K562 (cell line): Measurements from ENCODE around the gene DMXL1. TPM values are rescaled to one million over a fixed set of nuclear protein-coding genes. Genes with fewer than 3 reads are reported as not detected.

Experiments
- BMI1 ChIP-seq: fragments of 150-350 bp; IDR thresholded peaks from 2 replicates; pipeline ENCODE4 v1.6.1; 2014; ENCODE audit warnings: low read length
- BRD9 ChIP-seq: fragments of 450-650 bp; IDR thresholded peaks from 2 replicates; pipeline ENCODE4 v1.6.1; 2018; ENCODE audit warnings: low read depth; ENCODE audit not compliant: partially characterized antibody
- CEBPG ChIP-seq, 3 experiments: fragments of 200-800 bp in 1 of 3; sonication (Bioruptor generic) in 1 of 3; sonication (generic) in 1 of 3; formaldehyde crosslinking in 1 of 3; IDR thresholded peaks in 2 of 3; conservative IDR thresholded peaks in 1 of 3; 2 replicates each; pipeline versions ENCODE4 v1.6.1 to v1.8.0; 2016 to 2022; ENCODE audit warnings: missing compliant biosample characterization in 2 of 3, missing genetic modification characterization in 2 of 3, mild to moderate bottlenecking in 1 of 3, missing genetic modification reagents in 1 of 3
- CHD1 ChIP-seq: fragments of 200-600 bp; sonication (generic); IDR thresholded peaks from one replicate; pipeline ENCODE4 v1.6.1; 2012; ENCODE audit warnings: mild to moderate bottlenecking, moderate library complexity, low read length, inconsistent platforms
- FUS ChIP-seq: fragments of 200-400 bp; formaldehyde crosslinking; optimal IDR thresholded peaks from 2 replicates; pipeline ENCODE3; 2017; ENCODE audit warnings: low read depth, low read length
- HSF4 ChIP-seq: fragments of 250-450 bp; sonication (Bioruptor Pico); IDR thresholded peaks from 2 replicates; pipeline ENCODE4 v2.1.2; 2022; ENCODE audit warnings: mild to moderate bottlenecking, moderate library complexity, borderline replicate concordance
- KLF10 ChIP-seq: fragments of 250-450 bp; sonication (Bioruptor Pico); IDR thresholded peaks from 2 replicates; pipeline ENCODE4 v1.6.1; 2021; ENCODE audit warnings: matching md5 sums
- LCOR ChIP-seq: sonication (generic); formaldehyde crosslinking; IDR thresholded peaks from 2 replicates; pipeline ENCODE4 v1.8.0; 2022; ENCODE audit warnings: mild to moderate bottlenecking, missing genetic modification reagents
- MCM5 ChIP-seq: fragments of 450-650 bp; IDR thresholded peaks from 2 replicates; pipeline ENCODE4 v1.6.1; 2016; ENCODE audit warnings: low read depth
- MIER1 ChIP-seq: fragments of 450-650 bp; IDR thresholded peaks from 2 replicates; pipeline ENCODE4 v1.6.1; 2016; ENCODE audit warnings: antibody characterized with exemption, mild to moderate bottlenecking, low read depth
- MTA2 ChIP-seq: fragments of 450-650 bp; IDR thresholded peaks from 2 replicates; pipeline ENCODE4 v1.6.1; 2016; ENCODE audit warnings: low read depth
- NFIX ChIP-seq: fragments of 250-450 bp; sonication (Bioruptor Pico); IDR thresholded peaks from 2 replicates; pipeline ENCODE4 v1.4.0; 2020; ENCODE audit warnings: low read depth, mild to moderate bottlenecking, moderate library complexity
- PPARD ChIP-seq: fragments of 250-450 bp; sonication (Bioruptor Pico); IDR thresholded peaks from 2 replicates; pipeline ENCODE4 v1.8.0; 2022; ENCODE audit warnings: inconsistent platforms, mild to moderate bottlenecking, moderate library complexity
- PRPF4 ChIP-seq: fragments of 200-400 bp; formaldehyde crosslinking; IDR thresholded peaks from one replicate; pipeline ENCODE4 v1.6.1; 2017; ENCODE audit warnings: low read length, low read depth, mild to moderate bottlenecking; ENCODE audit not compliant: insufficient read depth, poor library complexity, severe bottlenecking
- PTBP1 ChIP-seq: fragments of 200-400 bp; formaldehyde crosslinking; IDR thresholded peaks from 2 replicates; pipeline ENCODE4 v1.6.1; 2017; ENCODE audit warnings: low read depth, low read length
- RFX7 ChIP-seq: fragments of 250-450 bp; sonication (Bioruptor Pico); IDR thresholded peaks from 2 replicates; pipeline ENCODE4 v1.5.1; 2021; ENCODE audit warnings: mild to moderate bottlenecking
- USF2 ChIP-seq: sonication (generic); formaldehyde crosslinking; IDR thresholded peaks from 2 replicates; pipeline ENCODE4 v1.5.0; 2020; ENCODE audit warnings: missing genetic modification reagents
- ZNF212 ChIP-seq: fragments of 450-650 bp; formaldehyde crosslinking; IDR thresholded peaks from 2 replicates; pipeline ENCODE4 v1.4.0; 2020; ENCODE audit warnings: mild to moderate bottlenecking
- ZNF232 ChIP-seq: sonication (generic); formaldehyde crosslinking; IDR thresholded peaks from 2 replicates; pipeline ENCODE4 v1.8.0; 2022; ENCODE audit warnings: mild to moderate bottlenecking, missing genetic modification reagents
- ZNF384 ChIP-seq: IDR thresholded peaks from 2 replicates; pipeline ENCODE4 v1.6.1; 2012; ENCODE audit warnings: low read depth, low read length, improper control_type of control experiment
- ZNF436 ChIP-seq: fragments of 250-450, 450-650 bp; sonication (Bioruptor Pico); formaldehyde crosslinking; IDR thresholded peaks from 2 replicates; pipeline ENCODE4 v1.7.0; 2020; ENCODE audit warnings: mild to moderate bottlenecking
- polyA plus RNA-seq, 8 experiments: library from polyadenylated mRNA; depleted of rRNA in 4 of 8; stranded (reverse) in 5 of 8; unstranded in 3 of 8; fragments of >200 nt; fragmentation: Nextera tagmentation in 2 of 8; fragmentation: Illumina TruSeq in 1 of 8; extraction: Ambion mirVana in 2 of 8; extraction: Trizol in 1 of 8; gene quantifications; 2 replicates each; pipeline versions ENCODE4 v1.2.1 to v1.2.3, GENCODE V29; 2011 to 2014; ENCODE audit warnings: inconsistent platforms in 1 of 8, missing spikeins in 1 of 8
- total RNA-seq, 7 experiments: library from RNA; depleted of rRNA in 6 of 7; stranded (reverse); fragments of >200 nt in 6 of 7; fragmentation: Illumina TruSeq in 2 of 7; extraction: Trizol in 2 of 7; gene quantifications; 2 replicates each; pipeline versions ENCODE4 v1.2.1 to v1.2.3, GENCODE V29; 2011 to 2021; ENCODE audit warnings: low replicate concordance in 1 of 7
- TF ChIP-seq, protein P1 (sequence below): fragments of 450-650 bp; IDR thresholded peaks from 2 replicates; pipeline ENCODE4 v1.6.1; 2014; ENCODE audit warnings: low read depth, mild to moderate bottlenecking, moderate library complexity, borderline replicate concordance
- TF ChIP-seq, protein P2 (sequence below): sonication (generic); formaldehyde crosslinking; IDR thresholded peaks from 2 replicates; pipeline ENCODE4 v1.8.0; 2023; ENCODE audit warnings: mild to moderate bottlenecking, missing genetic modification reagents

The DMXL1 gene
- total and polyA plus RNA-seq, 9 of the 15 experiments (the other 6 are each of a cell fraction or from before 2014, with no cell fraction given): 8.3 to 40.3 (median 30.6) TPM

- TF ChIP-seq CHD1: no peak
- no peak for TF ChIP-seq KLF10 (CRISPR knock-in tag)
- TF ChIP-seq NFIX (CRISPR knock-in tag): no peak
- no peak for TF ChIP-seq ZNF212 (CRISPR knock-in tag)
- TF ChIP-seq, protein P1, sequence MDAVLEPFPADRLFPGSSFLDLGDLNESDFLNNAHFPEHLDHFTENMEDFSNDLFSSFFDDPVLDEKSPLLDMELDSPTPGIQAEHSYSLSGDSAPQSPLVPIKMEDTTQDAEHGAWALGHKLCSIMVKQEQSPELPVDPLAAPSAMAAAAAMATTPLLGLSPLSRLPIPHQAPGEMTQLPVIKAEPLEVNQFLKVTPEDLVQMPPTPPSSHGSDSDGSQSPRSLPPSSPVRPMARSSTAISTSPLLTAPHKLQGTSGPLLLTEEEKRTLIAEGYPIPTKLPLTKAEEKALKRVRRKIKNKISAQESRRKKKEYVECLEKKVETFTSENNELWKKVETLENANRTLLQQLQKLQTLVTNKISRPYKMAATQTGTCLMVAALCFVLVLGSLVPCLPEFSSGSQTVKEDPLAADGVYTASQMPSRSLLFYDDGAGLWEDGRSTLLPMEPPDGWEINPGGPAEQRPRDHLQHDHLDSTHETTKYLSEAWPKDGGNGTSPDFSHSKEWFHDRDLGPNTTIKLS: no peak; the same call in 1 of the 2 replicates
- TF ChIP-seq FUS: no peak
- peak; percentile 72 for TF ChIP-seq MTA2
- TF ChIP-seq BMI1: no peak
- TF ChIP-seq PPARD (CRISPR knock-in tag): no peak
- TF ChIP-seq HSF4 (CRISPR knock-in tag): no peak
- TF ChIP-seq, protein P2, sequence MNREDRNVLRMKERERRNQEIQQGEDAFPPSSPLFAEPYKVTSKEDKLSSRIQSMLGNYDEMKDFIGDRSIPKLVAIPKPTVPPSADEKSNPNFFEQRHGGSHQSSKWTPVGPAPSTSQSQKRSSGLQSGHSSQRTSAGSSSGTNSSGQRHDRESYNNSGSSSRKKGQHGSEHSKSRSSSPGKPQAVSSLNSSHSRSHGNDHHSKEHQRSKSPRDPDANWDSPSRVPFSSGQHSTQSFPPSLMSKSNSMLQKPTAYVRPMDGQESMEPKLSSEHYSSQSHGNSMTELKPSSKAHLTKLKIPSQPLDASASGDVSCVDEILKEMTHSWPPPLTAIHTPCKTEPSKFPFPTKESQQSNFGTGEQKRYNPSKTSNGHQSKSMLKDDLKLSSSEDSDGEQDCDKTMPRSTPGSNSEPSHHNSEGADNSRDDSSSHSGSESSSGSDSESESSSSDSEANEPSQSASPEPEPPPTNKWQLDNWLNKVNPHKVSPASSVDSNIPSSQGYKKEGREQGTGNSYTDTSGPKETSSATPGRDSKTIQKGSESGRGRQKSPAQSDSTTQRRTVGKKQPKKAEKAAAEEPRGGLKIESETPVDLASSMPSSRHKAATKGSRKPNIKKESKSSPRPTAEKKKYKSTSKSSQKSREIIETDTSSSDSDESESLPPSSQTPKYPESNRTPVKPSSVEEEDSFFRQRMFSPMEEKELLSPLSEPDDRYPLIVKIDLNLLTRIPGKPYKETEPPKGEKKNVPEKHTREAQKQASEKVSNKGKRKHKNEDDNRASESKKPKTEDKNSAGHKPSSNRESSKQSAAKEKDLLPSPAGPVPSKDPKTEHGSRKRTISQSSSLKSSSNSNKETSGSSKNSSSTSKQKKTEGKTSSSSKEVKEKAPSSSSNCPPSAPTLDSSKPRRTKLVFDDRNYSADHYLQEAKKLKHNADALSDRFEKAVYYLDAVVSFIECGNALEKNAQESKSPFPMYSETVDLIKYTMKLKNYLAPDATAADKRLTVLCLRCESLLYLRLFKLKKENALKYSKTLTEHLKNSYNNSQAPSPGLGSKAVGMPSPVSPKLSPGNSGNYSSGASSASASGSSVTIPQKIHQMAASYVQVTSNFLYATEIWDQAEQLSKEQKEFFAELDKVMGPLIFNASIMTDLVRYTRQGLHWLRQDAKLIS (CRISPR knock-in tag): no peak; the same call in 1 of the 2 replicates
- no peak for TF ChIP-seq CEBPG (CRISPR knock-in tag; IDR thresholded peaks at IDR 0.05)
- 0 out of 4 replicates have a peak, but pooled peaks of 1 of the 2 experiments have one; percentile 18 for TF ChIP-seq CEBPG (tag; conservative IDR thresholded peaks at IDR 0.05 in 1 of 2, IDR thresholded peaks at IDR 0.05 in 1 of 2)
- no peak for TF ChIP-seq ZNF384
- TF ChIP-seq MCM5: no peak
- no peak for TF ChIP-seq LCOR (CRISPR knock-in tag)
- TF ChIP-seq RFX7 (CRISPR knock-in tag): no peak
- TF ChIP-seq ZNF436 (CRISPR knock-in tag): no peak
- peak; percentile 19 for TF ChIP-seq BRD9
- TF ChIP-seq USF2 (CRISPR knock-in tag): no peak
- TF ChIP-seq PTBP1: no peak
- no peak for TF ChIP-seq ZNF232 (CRISPR knock-in tag)
- TF ChIP-seq MIER1: no peak
- no peak for TF ChIP-seq PRPF4
Measured at GRCh38 chr5:119269061-119269944, 198.4 kb downstream of the DMXL1 start (continued).
